Subcutaneous adipose tissue (tissue), 4 donors: Measurements from ENCODE around the gene CDKL1. TPM values are rescaled to one million over a fixed set of nuclear protein-coding genes. Genes with fewer than 3 reads are reported as not detected.

Source experiments
- total RNA-seq, 4 donors: library from RNA; depleted of rRNA; stranded (reverse); fragments of >200 nt; gene quantifications; one replicate each; pipeline ENCODE4 v1.1.0, GENCODE V29; 2016
- TF ChIP-seq, protein P1 (sequence below): fragments of 450-650 bp; IDR thresholded peaks from one replicate; pipeline ENCODE4 v1.5.1; 2016; ENCODE audit warnings: low read depth, mild to moderate bottlenecking, control low read depth, antibody characterized with exemption, moderate library complexity

The CDKL1 gene
- total RNA-seq, result 10 to 100 TPM; 12.2 to 37.7 (median 31.4) TPM

DNA sequence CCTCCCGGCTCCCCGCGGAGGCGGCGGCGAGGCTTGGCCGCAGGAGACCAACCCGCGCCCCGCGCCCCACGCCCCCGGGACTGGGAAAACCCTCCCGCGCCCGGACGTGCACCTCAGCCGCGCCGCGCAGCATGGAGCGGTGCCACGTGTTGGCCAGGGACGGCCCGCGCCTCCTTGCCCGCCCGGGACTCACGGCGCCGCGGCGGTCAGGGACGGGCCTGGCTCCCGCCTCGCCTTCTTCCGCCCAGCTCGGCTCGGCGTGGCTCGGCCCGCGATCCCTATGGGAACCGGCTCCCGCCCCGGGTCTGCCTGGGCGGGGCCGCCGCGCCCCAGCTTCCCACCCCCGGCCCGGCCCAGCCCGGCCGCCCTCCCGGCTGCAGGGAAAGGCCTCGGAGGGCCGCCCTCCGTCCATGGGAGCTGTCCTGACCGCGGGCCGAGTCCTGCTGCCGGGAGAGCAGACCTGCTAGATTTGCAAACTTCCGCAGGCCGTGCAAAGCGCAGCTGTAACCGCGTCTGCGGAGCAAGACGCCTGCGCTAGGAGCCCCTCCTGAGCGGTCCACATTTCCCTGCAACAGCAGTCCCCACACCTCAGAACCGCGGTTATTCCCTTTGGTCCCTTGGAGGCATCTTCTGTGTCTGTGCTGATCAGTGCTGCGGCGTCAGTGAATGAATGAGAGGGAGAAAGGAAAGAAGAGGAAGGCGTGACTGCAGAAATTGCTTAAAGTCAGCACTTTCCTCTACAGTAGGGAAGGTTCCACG lies at the start of gene CDKL1:
CDKL1 (minus strand) TSS at position 251 of the 759 bp plus-strand sequence. CDS start 1,013 bp downstream, outside the sequence.
- TF ChIP-seq, protein P1, sequence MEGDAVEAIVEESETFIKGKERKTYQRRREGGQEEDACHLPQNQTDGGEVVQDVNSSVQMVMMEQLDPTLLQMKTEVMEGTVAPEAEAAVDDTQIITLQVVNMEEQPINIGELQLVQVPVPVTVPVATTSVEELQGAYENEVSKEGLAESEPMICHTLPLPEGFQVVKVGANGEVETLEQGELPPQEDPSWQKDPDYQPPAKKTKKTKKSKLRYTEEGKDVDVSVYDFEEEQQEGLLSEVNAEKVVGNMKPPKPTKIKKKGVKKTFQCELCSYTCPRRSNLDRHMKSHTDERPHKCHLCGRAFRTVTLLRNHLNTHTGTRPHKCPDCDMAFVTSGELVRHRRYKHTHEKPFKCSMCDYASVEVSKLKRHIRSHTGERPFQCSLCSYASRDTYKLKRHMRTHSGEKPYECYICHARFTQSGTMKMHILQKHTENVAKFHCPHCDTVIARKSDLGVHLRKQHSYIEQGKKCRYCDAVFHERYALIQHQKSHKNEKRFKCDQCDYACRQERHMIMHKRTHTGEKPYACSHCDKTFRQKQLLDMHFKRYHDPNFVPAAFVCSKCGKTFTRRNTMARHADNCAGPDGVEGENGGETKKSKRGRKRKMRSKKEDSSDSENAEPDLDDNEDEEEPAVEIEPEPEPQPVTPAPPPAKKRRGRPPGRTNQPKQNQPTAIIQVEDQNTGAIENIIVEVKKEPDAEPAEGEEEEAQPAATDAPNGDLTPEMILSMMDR, result no peak

- TF ChIP-seq, protein P1, result no peak
These were observed 37.8 kb upstream of the CDKL1 start for GRCh38 chr14:50434528-50434927.

DNA sequence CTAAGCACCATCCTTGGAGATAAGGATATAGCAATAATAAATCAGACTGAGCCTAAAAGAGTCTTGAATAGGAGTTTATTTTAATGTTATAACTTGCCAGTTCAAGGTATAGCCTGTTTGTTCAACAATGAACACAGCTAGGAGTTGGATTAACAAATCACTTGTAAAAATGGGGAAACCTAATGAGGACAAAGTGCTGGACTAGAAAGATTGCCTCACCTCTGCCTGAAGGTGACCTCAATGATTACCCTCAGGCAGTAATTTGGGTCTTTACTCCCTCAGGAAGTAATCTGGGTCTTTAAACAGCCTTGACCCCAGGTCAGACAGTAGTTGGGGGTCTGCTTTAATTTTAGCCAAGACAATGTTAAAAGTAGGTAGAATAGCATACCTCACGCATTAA lies 35.5 kb upstream of the CDKL1 start:
- TF ChIP-seq, protein P1, result no peak

- TF ChIP-seq, protein P1, result no peak
These were observed 29.1 kb upstream of the CDKL1 start for GRCh38 chr14:50425816-50426215.

- TF ChIP-seq, protein P1, result no peak
These were observed 28.4 kb upstream of the CDKL1 start for GRCh38 chr14:50425105-50425504.

DNA sequence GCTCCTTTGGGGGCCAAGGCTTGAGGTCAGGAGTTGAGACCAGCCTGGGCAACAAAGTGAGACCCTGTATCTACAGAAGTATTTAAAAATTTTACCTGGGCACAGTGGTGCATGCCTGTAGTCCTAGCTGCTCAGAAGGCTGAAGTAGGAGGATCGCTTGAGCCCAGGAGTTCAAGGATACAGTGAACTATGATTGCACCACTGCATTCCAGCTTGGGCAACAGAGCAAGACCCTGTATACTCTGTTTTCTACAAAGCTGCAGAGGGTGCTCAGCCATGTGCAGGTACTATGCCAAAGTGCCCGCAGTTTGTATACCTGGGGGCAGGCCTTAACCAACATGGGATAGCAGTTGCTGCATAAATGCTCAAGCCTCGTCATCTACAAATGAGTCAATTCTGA lies 26.8 kb upstream of the CDKL1 start:
- TF ChIP-seq, protein P1, result no peak

DNA sequence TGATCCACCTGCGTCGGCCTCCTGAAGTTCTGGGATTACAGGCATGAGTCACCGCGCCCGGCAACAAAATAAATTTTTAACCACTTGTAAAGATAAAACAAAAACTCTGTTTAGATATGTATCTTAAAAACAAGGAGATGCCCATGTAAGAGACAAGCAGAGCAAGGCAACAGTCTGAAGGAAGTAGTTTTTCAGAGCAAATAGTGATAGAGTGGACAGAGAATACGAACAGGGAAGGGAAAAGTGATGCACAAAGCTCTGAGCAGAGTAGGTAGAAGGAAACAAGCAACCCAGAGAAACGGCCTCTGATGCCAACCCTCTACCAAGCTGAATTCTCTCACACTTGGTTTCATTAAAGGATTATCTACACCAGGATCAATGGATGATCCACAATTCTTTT lies 24.8 kb upstream of the CDKL1 start:
- TF ChIP-seq, protein P1, result no peak
